ENCODE results near the gene ACE.

DNA sequence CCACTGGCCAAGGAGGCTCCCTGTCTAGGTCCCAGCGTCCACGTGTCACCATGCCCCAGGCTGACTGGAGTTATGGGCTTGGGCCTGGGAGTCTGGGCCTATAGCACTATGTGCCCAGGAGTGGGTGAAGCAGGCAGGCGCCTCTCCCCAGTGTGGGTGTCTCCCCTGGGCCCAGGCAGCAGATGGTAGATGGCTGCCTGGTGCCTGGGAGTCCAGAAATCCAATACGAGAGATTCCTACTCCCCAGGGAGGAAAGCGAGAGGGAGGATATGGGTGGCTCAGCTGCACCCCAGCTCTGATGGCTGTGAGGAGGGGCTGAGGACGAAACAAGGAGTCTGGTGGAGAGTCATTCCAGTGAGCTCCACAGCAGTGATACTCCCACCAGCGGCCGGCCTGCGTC, 51.3 kb downstream of the ACE start:
- TF ChIP-seq, protein P1, sequence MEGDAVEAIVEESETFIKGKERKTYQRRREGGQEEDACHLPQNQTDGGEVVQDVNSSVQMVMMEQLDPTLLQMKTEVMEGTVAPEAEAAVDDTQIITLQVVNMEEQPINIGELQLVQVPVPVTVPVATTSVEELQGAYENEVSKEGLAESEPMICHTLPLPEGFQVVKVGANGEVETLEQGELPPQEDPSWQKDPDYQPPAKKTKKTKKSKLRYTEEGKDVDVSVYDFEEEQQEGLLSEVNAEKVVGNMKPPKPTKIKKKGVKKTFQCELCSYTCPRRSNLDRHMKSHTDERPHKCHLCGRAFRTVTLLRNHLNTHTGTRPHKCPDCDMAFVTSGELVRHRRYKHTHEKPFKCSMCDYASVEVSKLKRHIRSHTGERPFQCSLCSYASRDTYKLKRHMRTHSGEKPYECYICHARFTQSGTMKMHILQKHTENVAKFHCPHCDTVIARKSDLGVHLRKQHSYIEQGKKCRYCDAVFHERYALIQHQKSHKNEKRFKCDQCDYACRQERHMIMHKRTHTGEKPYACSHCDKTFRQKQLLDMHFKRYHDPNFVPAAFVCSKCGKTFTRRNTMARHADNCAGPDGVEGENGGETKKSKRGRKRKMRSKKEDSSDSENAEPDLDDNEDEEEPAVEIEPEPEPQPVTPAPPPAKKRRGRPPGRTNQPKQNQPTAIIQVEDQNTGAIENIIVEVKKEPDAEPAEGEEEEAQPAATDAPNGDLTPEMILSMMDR (IDR thresholded peaks at IDR 0.05), result no peak
- no peak for TF ChIP-seq POLR2A (IDR thresholded peaks at IDR 0.05)

Measured in esophagus squamous epithelium (tissue), 4 donors.